Ascending aorta (tissue), 2 donors: ENCODE results near the gene MAPK1. TPM values are rescaled to one million over a fixed set of nuclear protein-coding genes. Genes with fewer than 3 reads are reported as not detected.

ENCODE experiments used
- DNase-seq, 2 donors: peaks; one replicate each; pipeline ENCODE4 v3.0.0-alpha.2; 2019; ENCODE audit warnings: low spot score in 2 of 2
- H3K27ac ChIP-seq, 2 donors: fragments of 200-600 bp; sonication (generic); one replicate each; pipeline ENCODE4 v1.5.1; 2016 to 2017; ENCODE audit warnings: mild to moderate bottlenecking in 1 of 2
- H3K27me3 ChIP-seq: fragments of 200-600 bp; sonication (generic); one replicate; pipeline ENCODE4 v1.5.1; 2017
- H3K36me3 ChIP-seq, 2 donors: fragments of 200-600 bp; sonication (generic); one replicate each; pipeline ENCODE4 v1.5.1; 2016
- H3K4me1 ChIP-seq, 2 donors: fragments of 200-600 bp; sonication (generic); one replicate each; pipeline ENCODE4 v1.5.1; 2016 to 2017; ENCODE audit warnings: mild to moderate bottlenecking in 1 of 2
- H3K4me3 ChIP-seq, 2 donors: fragments of 200-600 bp; sonication (generic); one replicate each; pipeline ENCODE4 v1.5.1; 2016 to 2017; ENCODE audit warnings: mild to moderate bottlenecking in 1 of 2
- H3K9me3 ChIP-seq, 2 donors: fragments of 200-600 bp; sonication (generic); one replicate each; pipeline ENCODE4 v1.5.1; 2016
- CTCF ChIP-seq, 3 experiments: fragments of 200-600 bp in 2 of 3; fragments of 450-650 bp in 1 of 3; sonication (generic) in 2 of 3; IDR thresholded peaks; one replicate each; pipeline ENCODE4 v1.5.1; 2016 to 2019; ENCODE audit warnings: antibody characterized with exemption in 3 of 3, mild to moderate bottlenecking in 1 of 3, moderate library complexity in 1 of 3
- intact Hi-C: fragments of 100-400 bp; cut with DNase I; formaldehyde crosslinking; loops from one replicate; pipeline ENCODE4 v1.15.1; 2023
- total RNA-seq: library from RNA; depleted of rRNA; stranded (reverse); fragments of >200 nt; gene quantifications from one replicate; pipeline ENCODE4 v1.1.0, GENCODE V29; 2016

Gene MAPK1
- total RNA-seq, 1 donor from 2014 or later, result 43.3 TPM

GRCh38 chr22:21759646-21760376 is 107.6 kb downstream of the MAPK1 start:
- H3K9me3 ChIP-seq, result no peaks in the 10 kb centered on the region
- no peak for DNase-seq
- H3K4me1 ChIP-seq, result peaks cover 7 to 9% of the 10 kb centered on the region in 2 donors
- peaks cover 39 to 47% of the 10 kb centered on the region in 2 donors for H3K36me3 ChIP-seq
- no peak overlapping the region for H3K4me3 ChIP-seq
- TF ChIP-seq CTCF (IDR thresholded peaks at IDR 0.05), result no peak
- no peak overlapping the region for H3K27ac ChIP-seq
- intact Hi-C loops, result no loop called here
- H3K27me3 ChIP-seq, result no peaks in the 10 kb centered on the region

- H3K4me3 ChIP-seq, result no peak overlapping the region
- H3K4me1 ChIP-seq, result peaks cover 7 to 12% of the 10 kb centered on the region in 2 donors
- no peaks in the 10 kb centered on the region for H3K27me3 ChIP-seq
- intact Hi-C loops, result no loop called here
- H3K27ac ChIP-seq, result no peak overlapping the region
- DNase-seq, result no peak
- no peak for TF ChIP-seq CTCF (IDR thresholded peaks at IDR 0.05)
- peaks cover 34 to 42% of the 10 kb centered on the region in 2 donors for H3K36me3 ChIP-seq
- no peaks in the 10 kb centered on the region for H3K9me3 ChIP-seq
Observed at GRCh38 chr22:21759093-21759492, 108.4 kb downstream of the MAPK1 start.

GRCh38 chr22:21758091-21758864 is 109.2 kb downstream of the MAPK1 start:
- no peak overlapping the region for H3K4me3 ChIP-seq
- no peak overlapping the region for H3K27ac ChIP-seq
- intact Hi-C loops, result no loop called here
- H3K9me3 ChIP-seq, result no peaks in the 10 kb centered on the region
- DNase-seq, result no peak
- H3K4me1 ChIP-seq, result peaks cover 7 to 12% of the 10 kb centered on the region in 2 donors
- no peak for TF ChIP-seq CTCF (IDR thresholded peaks at IDR 0.05)
- peaks cover 26 to 34% of the 10 kb centered on the region in 2 donors for H3K36me3 ChIP-seq
- H3K27me3 ChIP-seq, result no peaks in the 10 kb centered on the region

- Histone ChIP-seq H3K9me3 (no peaks in the 10 kb centered on the region), H3K4me1 (peaks cover 7 to 12% of the 10 kb centered on the region in 2 donors), H3K36me3 (peaks cover 5 to 12% of the 10 kb centered on the region in 2 donors), H3K4me3 (no peak overlapping the region), H3K27me3 (no peaks in the 10 kb centered on the region), H3K27ac (no peak overlapping the region)
- intact Hi-C loops, result no loop called here
- TF ChIP-seq CTCF (IDR thresholded peaks at IDR 0.05), result no peak
- no peak for DNase-seq
Observed at GRCh38 chr22:21755851-21756284, 111.6 kb downstream of the MAPK1 start.

- Histone ChIP-seq H3K4me3 (peak overlapping the region in 1 of 2 donors; percentile 33), H3K27ac (no peak overlapping the region), H3K27me3 (no peaks in the 10 kb centered on the region), H3K9me3 (no peaks in the 10 kb centered on the region), H3K4me1 (peaks cover 7 to 12% of the 10 kb centered on the region in 2 donors), H3K36me3 (peaks cover 5% of the 10 kb centered on the region in 2 donors)
- no peak for DNase-seq
- no peak for TF ChIP-seq CTCF (IDR thresholded peaks at IDR 0.05)
- intact Hi-C loops, result no loop called here
Observed at GRCh38 chr22:21754523-21754922, 112.9 kb downstream of the MAPK1 start.
